ENCODE measurements around the gene PPP1R26.

DNA sequence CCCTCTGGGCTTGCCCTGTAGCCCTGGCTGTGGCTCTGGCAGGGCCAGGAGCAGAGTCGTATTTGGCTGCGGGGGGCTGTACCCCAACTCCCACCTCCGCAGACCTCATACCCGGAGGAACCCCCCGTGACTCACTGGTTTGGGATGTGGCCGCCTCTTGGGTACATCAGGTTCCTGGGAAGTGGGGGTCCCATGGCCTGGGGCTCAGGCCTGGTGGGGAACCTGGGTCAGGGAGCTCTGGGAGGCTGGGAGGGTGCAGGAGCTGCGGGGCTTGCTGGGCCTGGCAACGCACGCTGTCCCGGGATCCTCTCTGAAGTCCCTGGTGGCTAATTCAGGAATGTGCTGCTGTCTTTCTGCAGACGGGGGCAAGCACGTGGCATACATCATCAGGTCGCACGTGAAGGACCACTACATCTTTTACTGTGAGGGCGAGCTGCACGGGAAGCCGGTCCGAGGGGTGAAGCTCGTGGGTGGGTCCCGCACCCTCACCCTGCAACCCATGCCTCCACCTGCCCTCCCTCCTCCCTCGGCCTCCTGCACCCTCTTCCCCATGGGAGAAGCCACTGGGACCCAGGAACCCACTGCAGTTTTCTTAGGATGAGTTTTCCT, 44.0 kb downstream of the PPP1R26 start:
- TF ChIP-seq, protein P1, sequence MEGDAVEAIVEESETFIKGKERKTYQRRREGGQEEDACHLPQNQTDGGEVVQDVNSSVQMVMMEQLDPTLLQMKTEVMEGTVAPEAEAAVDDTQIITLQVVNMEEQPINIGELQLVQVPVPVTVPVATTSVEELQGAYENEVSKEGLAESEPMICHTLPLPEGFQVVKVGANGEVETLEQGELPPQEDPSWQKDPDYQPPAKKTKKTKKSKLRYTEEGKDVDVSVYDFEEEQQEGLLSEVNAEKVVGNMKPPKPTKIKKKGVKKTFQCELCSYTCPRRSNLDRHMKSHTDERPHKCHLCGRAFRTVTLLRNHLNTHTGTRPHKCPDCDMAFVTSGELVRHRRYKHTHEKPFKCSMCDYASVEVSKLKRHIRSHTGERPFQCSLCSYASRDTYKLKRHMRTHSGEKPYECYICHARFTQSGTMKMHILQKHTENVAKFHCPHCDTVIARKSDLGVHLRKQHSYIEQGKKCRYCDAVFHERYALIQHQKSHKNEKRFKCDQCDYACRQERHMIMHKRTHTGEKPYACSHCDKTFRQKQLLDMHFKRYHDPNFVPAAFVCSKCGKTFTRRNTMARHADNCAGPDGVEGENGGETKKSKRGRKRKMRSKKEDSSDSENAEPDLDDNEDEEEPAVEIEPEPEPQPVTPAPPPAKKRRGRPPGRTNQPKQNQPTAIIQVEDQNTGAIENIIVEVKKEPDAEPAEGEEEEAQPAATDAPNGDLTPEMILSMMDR (IDR thresholded peaks at IDR 0.05), result no peak
- TF ChIP-seq USF2 (IDR thresholded peaks at IDR 0.05; ENCODE audit: borderline replicate concordance, low read depth, low read length) (no peak), RAD21 (IDR thresholded peaks at IDR 0.05; ENCODE audit: low read length) (no peak), RFX5 (IDR thresholded peaks at IDR 0.05; ENCODE audit: low read length) (no peak), POLR2AphosphoS5 (IDR thresholded peaks at IDR 0.05; ENCODE audit: low read depth, low read length) (no peak), EZH2phosphoT487 (IDR thresholded peaks at IDR 0.05; ENCODE audit: borderline replicate concordance, low read depth) (no peak), TAF1 (IDR thresholded peaks at IDR 0.05; ENCODE audit: borderline replicate concordance, low read depth, low read length) (no peak), TEAD4 (IDR thresholded peaks at IDR 0.05; ENCODE audit: borderline replicate concordance, insufficient read depth) (no peak), RXRA (IDR thresholded peaks at IDR 0.05; ENCODE audit: borderline replicate concordance, low read depth) (no peak), SIN3A (IDR thresholded peaks at IDR 0.05; ENCODE audit: borderline replicate concordance, low read depth, low read length) (no peak), MXI1 (IDR thresholded peaks at IDR 0.05; ENCODE audit: low read depth, low read length) (no peak)
- TF ChIP-seq, protein P2, sequence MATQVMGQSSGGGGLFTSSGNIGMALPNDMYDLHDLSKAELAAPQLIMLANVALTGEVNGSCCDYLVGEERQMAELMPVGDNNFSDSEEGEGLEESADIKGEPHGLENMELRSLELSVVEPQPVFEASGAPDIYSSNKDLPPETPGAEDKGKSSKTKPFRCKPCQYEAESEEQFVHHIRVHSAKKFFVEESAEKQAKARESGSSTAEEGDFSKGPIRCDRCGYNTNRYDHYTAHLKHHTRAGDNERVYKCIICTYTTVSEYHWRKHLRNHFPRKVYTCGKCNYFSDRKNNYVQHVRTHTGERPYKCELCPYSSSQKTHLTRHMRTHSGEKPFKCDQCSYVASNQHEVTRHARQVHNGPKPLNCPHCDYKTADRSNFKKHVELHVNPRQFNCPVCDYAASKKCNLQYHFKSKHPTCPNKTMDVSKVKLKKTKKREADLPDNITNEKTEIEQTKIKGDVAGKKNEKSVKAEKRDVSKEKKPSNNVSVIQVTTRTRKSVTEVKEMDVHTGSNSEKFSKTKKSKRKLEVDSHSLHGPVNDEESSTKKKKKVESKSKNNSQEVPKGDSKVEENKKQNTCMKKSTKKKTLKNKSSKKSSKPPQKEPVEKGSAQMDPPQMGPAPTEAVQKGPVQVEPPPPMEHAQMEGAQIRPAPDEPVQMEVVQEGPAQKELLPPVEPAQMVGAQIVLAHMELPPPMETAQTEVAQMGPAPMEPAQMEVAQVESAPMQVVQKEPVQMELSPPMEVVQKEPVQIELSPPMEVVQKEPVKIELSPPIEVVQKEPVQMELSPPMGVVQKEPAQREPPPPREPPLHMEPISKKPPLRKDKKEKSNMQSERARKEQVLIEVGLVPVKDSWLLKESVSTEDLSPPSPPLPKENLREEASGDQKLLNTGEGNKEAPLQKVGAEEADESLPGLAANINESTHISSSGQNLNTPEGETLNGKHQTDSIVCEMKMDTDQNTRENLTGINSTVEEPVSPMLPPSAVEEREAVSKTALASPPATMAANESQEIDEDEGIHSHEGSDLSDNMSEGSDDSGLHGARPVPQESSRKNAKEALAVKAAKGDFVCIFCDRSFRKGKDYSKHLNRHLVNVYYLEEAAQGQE (IDR thresholded peaks at IDR 0.05; ENCODE audit: low read depth, low read length), result no peak
